Breast epithelium (tissue), 3 donors: ENCODE measurements around the gene H2AZ2.

Experiments
- POLR2A ChIP-seq: fragments of 450-650 bp; IDR thresholded peaks from one replicate; pipeline ENCODE4 v1.6.1; 2016; ENCODE audit warnings: antibody characterized with exemption, mild to moderate bottlenecking, moderate library complexity
- TF ChIP-seq, protein P1 (sequence below), 3 donors: fragments of 450-650 bp; IDR thresholded peaks; one replicate each; pipeline ENCODE4 v1.5.1; 2016 to 2017; ENCODE audit warnings: antibody characterized with exemption in 3 of 3, mild to moderate bottlenecking in 3 of 3, moderate library complexity in 3 of 3

DNA sequence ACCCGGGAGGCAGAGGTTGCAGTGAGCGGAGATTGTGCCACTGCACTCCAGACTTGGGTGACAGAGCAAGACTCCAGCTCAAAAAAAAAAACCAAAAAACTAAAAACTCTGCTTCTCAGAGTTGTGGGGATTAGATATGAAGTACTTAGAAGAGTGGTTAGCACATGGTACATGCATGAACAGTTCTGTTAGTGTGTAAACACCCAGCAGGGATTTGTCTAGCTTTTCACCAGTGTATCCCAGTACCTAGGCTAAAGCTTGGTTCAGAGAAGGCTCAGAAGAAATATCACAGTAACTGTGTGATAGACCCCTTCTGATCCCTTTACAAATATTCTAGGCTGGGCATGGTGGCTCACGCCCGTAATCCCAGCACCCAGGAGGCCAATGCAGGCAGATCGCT, 41.9 kb downstream of the H2AZ2 start:
- TF ChIP-seq, protein P1, sequence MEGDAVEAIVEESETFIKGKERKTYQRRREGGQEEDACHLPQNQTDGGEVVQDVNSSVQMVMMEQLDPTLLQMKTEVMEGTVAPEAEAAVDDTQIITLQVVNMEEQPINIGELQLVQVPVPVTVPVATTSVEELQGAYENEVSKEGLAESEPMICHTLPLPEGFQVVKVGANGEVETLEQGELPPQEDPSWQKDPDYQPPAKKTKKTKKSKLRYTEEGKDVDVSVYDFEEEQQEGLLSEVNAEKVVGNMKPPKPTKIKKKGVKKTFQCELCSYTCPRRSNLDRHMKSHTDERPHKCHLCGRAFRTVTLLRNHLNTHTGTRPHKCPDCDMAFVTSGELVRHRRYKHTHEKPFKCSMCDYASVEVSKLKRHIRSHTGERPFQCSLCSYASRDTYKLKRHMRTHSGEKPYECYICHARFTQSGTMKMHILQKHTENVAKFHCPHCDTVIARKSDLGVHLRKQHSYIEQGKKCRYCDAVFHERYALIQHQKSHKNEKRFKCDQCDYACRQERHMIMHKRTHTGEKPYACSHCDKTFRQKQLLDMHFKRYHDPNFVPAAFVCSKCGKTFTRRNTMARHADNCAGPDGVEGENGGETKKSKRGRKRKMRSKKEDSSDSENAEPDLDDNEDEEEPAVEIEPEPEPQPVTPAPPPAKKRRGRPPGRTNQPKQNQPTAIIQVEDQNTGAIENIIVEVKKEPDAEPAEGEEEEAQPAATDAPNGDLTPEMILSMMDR (IDR thresholded peaks at IDR 0.05) = no peak
- TF ChIP-seq POLR2A = no peak
